Measurements from ENCODE around the gene SLC25A43. TPM values are rescaled to one million over a fixed set of nuclear protein-coding genes. Genes with fewer than 3 reads are reported as not detected.

SLC25A43 gene
- total and polyA plus RNA-seq, 9 of the 15 experiments (the other 6 are each of a cell fraction or from before 2014, with no cell fraction given) = 1.3 to 8.4 (median 4.0) TPM

GRCh38 chrX:119417376-119417775 is 18.2 kb downstream of the SLC25A43 start:
- FAIRE-seq (no peak), ATAC-seq (peak; percentile 49; the same call in 1 of the 3 replicates), DNase-seq (ENCODE audit: extremely low read depth in 1 of 4, low spot score in 3 of 4) (no peak)
- Histone ChIP-seq H3K79me2 (ENCODE audit: control insufficient read depth, insufficient read depth, low read length) (no peaks in the 10 kb centered on the region), H3K4me3 (no peak overlapping the region), H3K27ac (ENCODE audit: extremely low read depth, low read depth, low read length) (no peak overlapping the region), H4K20me1 (replicated peaks; ENCODE audit: control insufficient read depth, insufficient read depth, low read length) (peaks cover 9% of the 10 kb centered on the region; the same call in 1 of the 2 replicates), H3K4me1 (replicated peaks in 1 of 2; ENCODE audit: control insufficient read depth in 2 of 2, insufficient read depth in 2 of 2, low read length in 2 of 2) (no peaks in the 10 kb centered on the region), H3K9me3 (replicated peaks; ENCODE audit: control insufficient read depth, insufficient read depth, low read depth, low read length) (no peaks in the 10 kb centered on the region), H3K9ac (ENCODE audit: insufficient read depth in 1 of 2, low read depth in 2 of 2, low read length in 2 of 2) (no peak overlapping the region), H2AFZ (ENCODE audit: low read depth, low read length) (no peak overlapping the region), H3K9me1 (ENCODE audit: control insufficient read depth, insufficient read depth, low read length) (no peaks in the 10 kb centered on the region), H3K4me2 (ENCODE audit: insufficient read depth, low read length) (no peak overlapping the region), H3K36me3 (ENCODE audit: control insufficient read depth, insufficient read depth, low read length) (no peaks in the 10 kb centered on the region), H3K27me3 (ENCODE audit: control insufficient read depth in 2 of 2, insufficient read depth in 2 of 2, low read length in 2 of 2) (no peaks in the 10 kb centered on the region)
- no TSS peak for BruUV-seq (replicated peaks)
- ChIA-PET POLR2A (interaction anchor here (0.6 to 1.2 kb wide), 2 partner anchors 9 to 344 kb away, joined by 3 read pairs; no protein-coding TSS in a partner anchor), CTCF (ENCODE audit: low intra/inter-chr PET ratio) (interaction anchor here (1.8 kb wide), 1 partner anchor 95 kb away, joined by 5 read pairs; no protein-coding TSS in a partner anchor)
- in situ Hi-C loops (cut with MboI) (no loop called here), intact Hi-C loops (cut with micrococcal nuclease) (no loop called here)
- WGBS (ENCODE audit: insufficient coverage, low coverage, missing lambda C conversion rate) = 61% methylated on average over 4 of the region's 4 CpGs
- TF ChIP-seq HOXB6 (CRISPR knock-in tag; IDR thresholded peaks at IDR 0.05; ENCODE audit: borderline replicate concordance) = no peak
- no peak for TF ChIP-seq MBD1 (CRISPR knock-in tag; IDR thresholded peaks at IDR 0.05)
- no peak for TF ChIP-seq CHD2 (IDR thresholded peaks at IDR 0.05; ENCODE audit: low read depth, low read length)
- no peak for TF ChIP-seq ZMIZ1 (IDR thresholded peaks at IDR 0.05; ENCODE audit: low read depth in 2 of 2, low read length in 2 of 2)
